ENCODE measurements around the gene HELQ. TPM values are rescaled to one million over a fixed set of nuclear protein-coding genes. Genes with fewer than 3 reads are reported as not detected.
"Not testable (repeated sequence)": the region's sequence is repeated elsewhere in the genome, so short reads cannot be mapped to it uniquely, and the experiment has no call there.

The HELQ gene
- polyA plus RNA-seq, 3 donors, result 5.7 to 9.7 (median 9.3) TPM

DNA sequence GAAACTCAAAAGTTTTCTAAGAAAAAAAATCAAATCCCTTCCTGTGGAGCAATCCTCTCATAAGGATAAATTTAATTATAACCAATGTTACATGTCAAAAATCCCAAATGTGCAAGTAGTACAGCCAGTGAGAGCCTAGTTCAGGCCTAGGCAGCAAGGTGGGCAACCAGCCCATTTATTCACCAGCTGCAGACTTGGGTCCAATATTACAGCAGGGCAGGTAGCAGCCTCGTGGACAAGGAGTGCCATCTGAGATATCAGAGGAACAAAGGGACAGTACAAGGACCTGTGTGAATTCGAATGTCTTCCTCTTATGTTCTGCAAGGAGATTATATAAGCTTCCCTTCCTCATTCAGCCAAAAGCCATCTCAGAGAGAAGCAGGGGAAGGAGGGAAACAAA, 6.6 kb downstream of the HELQ start:
- WGBS, 3 donors, result 46 to 65% (median 60%) methylated on average over 2 of the region's 2 CpGs
- no peak overlapping the region for H3K27ac ChIP-seq (ENCODE audit: low read depth, low read length)

DNA sequence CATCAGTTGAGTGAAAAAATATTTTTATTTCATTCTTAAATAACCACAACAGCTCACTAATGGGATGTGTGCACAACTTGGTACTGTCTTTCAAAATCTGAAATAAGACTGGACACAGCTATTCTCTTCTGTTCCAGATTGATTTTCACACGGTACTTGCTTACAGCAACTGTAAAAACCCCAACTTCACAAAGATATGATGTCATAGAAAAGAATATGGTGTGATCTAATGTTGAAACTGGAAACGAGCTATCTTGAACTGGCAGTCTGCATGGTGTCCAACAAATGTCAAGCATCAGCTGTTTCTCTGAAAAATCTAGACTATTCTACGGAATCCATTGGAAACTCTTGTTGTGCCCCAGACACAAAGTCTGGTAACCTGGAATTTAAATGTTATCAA, 14.7 kb downstream of the HELQ start:
- no peak overlapping the region for H3K27ac ChIP-seq (ENCODE audit: low read depth, low read length)
- WGBS, 3 donors, result 79 to 89% (median 82%) methylated on average over 3 of the region's 3 CpGs

DNA sequence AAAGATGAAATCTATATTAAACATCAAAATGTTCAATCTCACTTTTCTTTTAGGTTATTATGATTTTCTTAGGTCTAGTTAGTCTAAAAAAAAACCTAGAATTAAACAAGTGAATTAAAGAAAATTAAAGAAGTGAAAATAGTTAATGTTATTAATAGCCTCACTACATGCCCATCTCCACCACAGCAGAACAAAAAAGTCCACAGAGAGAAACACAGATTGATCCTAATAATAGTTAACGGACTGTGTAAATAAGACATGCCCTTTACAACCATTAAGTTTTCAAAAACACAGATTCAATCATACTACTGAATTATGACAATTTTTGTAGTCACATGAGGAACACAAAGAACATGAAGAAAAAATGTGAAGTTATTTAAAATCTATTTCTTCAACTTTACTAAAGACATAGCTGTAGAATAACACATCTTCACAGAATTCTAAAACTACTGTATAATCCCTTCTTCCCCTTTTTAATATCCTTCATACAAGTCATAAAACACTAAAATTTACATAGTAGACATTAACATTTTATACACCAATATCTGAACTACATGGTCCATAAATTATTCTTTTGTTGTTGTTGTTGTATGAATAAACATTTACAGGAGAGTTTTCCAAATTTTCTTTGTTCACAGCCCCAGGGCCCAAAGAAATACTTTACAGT, 15.3 kb downstream of the HELQ start:
- H3K27ac ChIP-seq (ENCODE audit: low read depth, low read length), result no peak overlapping the region
- WGBS, 3 donors, result 83 to 96% (median 87%) methylated on average over 1 of the region's 1 CpG

DNA sequence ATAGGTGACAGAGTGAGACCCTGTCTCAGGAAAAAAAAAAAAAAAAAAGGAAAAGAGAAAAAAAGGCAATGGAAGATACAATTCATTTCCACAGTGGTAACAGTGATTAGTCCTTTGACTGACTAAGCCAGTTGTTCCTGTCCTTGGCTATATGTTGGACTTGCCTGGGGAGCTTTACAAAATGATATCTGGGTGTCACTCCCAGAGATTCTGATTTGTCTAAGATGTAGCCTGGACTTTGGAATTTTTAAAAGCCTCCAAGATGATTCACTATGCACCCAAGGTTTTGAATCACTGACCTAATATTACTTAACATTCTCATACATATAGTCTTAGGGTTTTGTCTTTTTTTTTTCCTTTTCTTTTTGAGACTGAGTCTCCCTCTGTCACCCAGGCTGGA, 16.9 kb downstream of the HELQ start:
- no peak overlapping the region for H3K27ac ChIP-seq (ENCODE audit: low read depth, low read length)

DNA sequence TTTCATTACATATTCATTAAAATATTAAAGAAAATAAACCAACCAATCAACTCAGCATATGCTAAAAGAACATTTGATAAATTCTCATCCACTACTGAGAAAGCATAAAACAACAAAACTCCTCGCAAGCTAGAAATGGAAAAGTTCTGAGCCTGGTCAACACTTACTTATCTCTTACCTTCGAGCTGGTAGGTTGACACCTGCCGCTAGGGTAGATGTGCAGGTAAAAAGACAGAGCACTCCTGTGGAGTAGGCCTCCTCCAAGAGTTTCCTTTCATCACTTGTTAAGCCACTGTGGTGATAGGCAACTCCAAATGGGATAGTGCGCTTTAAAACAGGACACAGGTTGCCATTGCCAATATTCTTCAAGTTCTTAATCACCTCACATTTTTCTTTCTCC, 18.9 kb downstream of the HELQ start:
- WGBS, 3 donors, result 82 to 97% (median 97%) methylated on average over 4 of the region's 4 CpGs
- no peak overlapping the region for H3K27ac ChIP-seq (ENCODE audit: low read depth, low read length)

DNA sequence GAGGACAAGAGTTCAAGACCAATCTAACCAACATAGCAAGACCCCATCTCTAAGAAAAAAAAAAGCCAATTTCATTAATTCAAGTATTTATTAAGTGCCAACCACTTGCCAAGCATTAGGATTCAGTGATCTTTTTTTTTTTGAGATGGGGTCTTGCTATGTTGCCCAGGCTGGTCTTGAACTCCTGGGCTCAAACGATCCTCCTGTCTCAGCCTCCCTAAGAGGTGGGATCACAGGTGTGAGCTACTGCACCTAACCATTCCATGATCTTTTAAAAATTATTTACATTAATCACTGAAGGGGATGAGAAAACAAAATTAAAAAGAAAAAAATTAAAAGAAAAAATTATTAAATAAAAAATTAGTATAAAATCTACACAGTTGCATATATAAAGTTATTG, 24.4 kb downstream of the HELQ start:
- 96 to 100% (median 96%) methylated on average over 1 of the region's 1 CpG for WGBS, 3 donors
- H3K27ac ChIP-seq (ENCODE audit: low read depth, low read length), result no peak overlapping the region

DNA sequence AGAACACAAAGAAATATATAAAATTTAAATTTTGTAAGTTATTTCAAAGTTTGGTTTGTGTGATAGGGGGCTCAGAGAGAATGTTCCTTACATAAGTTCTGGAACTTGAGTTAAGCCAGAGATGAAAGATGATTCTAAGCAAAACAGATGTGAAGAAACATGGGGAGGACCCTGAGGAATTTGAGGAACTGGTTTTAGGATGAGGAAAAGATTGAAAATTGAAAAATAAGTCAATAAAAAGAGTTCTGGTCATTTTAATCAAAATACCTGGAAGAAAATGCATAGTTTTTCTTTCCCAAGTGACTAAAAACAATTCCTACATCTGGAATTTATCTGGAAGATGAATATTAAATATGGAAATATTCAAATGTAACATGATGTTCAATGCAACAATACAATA, 37.4 kb downstream of the HELQ start:
- H3K27ac ChIP-seq (ENCODE audit: low read depth, low read length), result no peak overlapping the region

DNA sequence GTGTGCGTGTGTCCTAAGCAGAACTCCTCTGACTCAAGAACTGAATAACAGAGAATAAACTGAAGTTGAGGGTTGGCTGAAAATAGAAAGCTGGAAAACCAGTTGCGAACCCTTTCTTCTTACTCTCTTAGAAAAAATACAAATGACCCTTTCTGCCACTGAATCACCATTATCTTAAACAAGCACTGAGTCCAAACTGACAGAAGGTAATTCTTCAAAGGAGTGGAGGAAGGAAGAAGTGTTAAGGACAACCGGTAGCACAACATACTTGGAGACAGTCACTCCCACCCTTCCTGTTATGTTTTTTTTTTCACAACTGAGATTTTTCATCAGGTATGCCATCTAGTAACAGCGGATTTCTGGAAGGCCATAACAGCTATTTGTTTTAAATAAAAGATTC, 38.1 kb downstream of the HELQ start:
- H3K27ac ChIP-seq (ENCODE audit: low read depth, low read length), result no peak overlapping the region
- 83 to 91% (median 89%) methylated on average over 4 of the region's 4 CpGs for WGBS, 3 donors

DNA sequence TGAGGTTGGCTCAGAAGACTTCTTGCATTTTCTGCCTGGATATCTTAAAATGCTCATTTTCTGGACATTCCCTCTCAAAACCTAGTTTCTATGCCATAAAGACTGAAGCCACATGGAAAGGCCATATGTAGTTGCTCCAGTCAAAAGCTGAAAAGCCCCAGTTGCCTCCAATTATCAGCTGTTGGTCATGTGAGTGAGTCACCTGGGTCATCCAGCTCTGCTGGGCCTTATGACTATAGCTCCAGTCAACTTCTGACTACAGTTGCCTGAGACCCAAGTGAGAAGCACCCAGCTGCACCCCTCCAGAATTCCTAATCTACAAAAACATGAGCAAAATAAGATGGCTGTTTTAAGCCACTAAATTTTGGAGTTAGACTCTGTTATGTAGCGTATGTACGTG, 41.9 kb downstream of the HELQ start:
- WGBS, 3 donors, result 97 to 100% (median 98%) methylated on average over 2 of the region's 2 CpGs
- H3K27ac ChIP-seq (ENCODE audit: low read depth, low read length), result no peak overlapping the region

DNA sequence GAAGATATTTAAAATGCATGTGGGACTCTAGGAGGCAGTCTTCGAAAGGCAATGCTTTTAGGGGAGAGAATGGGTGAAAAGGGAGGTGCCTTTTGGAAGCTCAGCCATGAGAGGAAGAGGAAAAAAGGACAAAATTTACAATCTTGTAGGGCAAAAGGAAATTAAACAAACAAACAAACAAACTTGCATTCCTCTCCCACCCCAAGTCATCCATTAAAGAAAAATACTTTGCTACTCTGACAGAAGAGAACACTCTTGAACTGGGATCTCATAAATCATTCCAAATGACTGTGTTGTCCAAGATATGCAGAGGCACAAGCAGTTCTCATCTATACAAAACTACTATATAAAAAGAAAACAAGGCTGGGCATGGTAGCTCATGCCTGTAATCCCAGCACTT, 46.7 kb downstream of the HELQ start:
- WGBS, 3 donors, result 96 to 100% (median 97%) methylated on average over 1 of the region's 1 CpG

DNA sequence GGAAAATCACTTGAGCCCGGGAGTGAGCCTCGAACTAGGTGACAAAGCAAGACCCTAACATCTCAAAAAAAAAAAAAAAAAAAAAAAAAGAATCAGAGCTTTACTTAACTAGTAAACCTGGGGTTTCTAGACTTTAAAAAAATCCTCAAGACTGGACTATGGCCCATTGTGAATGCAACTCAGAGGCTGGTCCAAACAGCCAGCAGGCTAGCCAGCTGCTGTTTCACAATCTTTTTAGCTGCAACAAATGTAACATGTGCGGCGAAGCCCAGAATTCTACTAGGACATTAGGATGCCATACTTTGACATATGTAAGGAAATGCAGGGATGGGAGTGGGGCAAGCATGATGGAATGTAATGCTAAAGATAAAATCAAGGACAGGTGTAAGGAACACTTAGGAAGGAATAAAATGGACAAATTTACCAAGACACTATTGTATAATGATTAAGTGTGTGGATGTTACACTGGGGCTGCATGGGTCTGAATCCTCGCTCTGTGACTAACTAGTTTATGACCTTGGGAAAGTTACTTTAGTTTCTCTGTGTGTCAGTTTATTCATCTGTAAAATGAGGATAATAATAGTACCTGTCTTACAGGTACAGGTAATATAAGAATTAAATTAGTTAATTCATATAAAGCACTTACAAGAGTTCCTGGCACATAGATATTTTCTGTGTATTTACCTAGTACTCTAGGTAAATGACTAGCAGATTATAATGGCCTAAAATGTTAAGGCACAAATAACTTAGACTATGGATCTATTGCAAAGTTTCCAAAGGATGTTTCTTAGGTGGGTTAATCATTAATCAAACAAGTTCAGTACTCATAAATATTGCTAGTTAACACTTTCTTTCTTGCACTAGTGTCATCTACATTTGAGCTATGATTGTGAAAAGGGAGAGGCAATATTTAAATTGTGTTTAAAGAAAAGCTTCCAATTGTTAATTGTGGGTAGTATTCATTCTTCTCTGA, 49.5 kb downstream of the HELQ start:
- WGBS, 3 donors, result 86 to 91% (median 87%) methylated on average over 5 of the region's 5 CpGs
- no peak overlapping the region for H3K27ac ChIP-seq (ENCODE audit: low read depth, low read length)

More for the DNA sequence above, 46.7 kb downstream of the HELQ start:
- H3K27ac ChIP-seq (ENCODE audit: low read depth, low read length), result no peak overlapping the region

DNA sequence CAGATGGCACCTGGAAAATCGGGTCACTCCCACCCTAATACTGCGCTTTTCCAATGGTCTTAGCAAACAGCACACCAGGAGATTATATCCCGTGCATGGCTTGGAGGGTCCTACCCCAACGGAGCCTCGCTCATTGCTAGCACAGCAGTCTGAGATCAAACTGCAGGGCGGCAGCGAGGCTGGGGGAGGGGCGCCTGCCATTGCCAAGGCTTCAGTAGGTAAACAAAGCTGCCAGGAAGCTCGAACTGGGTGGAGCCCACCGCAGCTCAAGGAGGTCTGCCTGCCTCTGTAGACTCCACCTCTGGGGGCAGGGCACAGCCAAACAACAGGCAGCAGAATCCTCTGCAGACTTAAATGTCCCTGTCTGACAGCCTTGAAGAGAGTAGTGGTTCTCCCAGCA, 57.5 kb downstream of the HELQ start:
- WGBS, 3 donors, result 81 to 94% (median 93%) methylated on average over 10 of the region's 10 CpGs
- not testable (repeated sequence) for H3K27ac ChIP-seq (ENCODE audit: low read depth, low read length)

DNA sequence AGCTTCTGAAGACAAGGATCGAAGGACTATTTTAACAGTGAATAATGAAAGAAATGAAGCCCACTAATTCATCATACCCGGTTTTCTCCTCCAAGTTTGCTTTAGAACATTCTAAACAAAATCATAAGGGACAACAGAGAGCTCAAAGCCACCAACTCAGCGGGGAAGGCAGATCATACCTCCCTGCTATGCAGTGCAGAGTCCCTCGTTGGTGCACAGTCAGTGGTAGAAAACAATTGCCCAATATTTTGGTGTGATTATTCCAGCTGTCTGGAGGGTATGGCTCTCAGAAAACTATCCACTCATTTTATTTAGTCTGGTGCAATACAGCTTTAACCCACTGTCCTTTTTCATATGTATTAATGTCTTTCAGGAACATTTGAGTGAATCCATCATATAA, 61.7 kb downstream of the HELQ start:
- no peak overlapping the region for H3K27ac ChIP-seq (ENCODE audit: low read depth, low read length)
- WGBS, 3 donors, result 72 to 81% (median 74%) methylated on average over 4 of the region's 4 CpGs

DNA sequence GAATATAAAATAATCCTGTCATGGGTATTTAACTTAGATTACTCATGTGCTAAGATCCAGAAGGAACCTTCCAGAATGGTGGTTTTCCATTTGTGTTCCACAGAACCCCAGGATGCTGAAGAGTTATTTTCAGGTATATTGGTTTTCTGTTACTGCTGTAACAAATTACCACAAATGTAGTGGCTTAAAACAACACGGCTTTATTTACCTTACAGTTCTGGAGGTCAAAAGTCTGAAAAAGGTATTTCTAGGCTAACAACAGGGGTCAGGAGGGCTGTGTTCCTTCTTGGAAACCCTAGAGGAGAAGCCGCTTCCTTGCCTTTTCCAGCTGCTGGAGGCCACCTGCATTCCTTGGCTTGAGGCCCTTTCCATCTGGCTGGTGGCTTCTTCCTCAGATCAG, 63.1 kb downstream of the HELQ start:
- H3K27ac ChIP-seq (ENCODE audit: low read depth, low read length), result no peak overlapping the region
- 72 to 90% (median 89%) methylated on average over 2 of the region's 2 CpGs for WGBS, 3 donors

DNA sequence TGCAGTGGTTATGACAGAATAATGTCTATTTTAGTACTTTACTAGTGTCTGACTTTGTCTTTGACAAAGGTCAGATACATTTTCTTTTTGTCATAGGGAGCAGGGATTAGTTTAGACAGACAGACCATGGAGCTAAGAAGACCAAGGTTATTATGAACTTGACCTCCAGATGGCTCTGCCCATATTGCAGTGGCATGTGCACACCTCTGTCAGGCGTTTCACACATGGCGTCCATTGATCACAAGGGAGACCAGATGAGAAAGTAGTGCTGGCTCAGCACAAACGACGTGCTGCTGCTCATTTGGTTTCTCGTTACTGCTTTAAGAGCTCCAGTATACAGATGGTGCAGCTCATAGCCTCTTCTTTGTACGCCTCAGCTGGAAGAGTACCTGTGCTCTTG, 64.7 kb downstream of the HELQ start:
- no peak overlapping the region for H3K27ac ChIP-seq (ENCODE audit: low read depth, low read length)
- 66 to 86% (median 82%) methylated on average over 6 of the region's 6 CpGs for WGBS, 3 donors

DNA sequence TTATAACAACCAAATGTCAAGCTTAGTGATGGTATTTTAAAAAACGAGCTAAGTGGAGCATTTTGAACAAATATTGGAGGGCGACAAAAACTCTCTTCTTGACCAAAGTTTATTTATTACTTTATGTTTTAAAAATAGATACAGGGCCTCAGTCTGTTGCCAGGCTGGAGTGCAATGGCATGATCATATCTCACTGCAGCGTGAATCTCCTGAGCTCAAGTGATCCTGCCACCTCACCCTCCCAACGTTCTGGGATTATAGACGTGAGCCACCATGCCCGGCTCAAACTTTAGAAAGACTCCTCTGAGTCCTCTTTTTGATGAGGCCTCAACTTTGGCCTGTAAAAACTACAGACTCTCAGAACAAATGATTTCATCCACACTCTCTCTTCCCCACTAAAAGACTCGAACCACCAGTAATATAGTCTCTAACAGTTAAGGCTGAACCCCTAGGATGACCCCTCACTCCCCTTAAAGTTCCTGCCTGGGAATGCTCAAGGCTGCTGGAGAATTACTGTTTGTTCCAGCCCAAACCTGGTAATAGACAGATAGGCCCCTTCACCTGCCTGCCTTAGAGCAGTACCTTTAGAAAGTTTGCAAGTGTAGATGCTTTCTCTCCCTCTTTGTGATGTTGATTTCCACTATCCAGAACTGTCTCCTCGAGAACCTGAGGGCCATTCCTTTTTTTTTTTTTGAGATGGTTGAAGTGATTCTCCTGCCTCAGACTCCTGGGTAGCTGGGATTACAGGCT, 65.7 kb downstream of the HELQ start:
- no peak overlapping the region for H3K27ac ChIP-seq (ENCODE audit: low read depth, low read length)
- WGBS, 3 donors, result 78 to 85% (median 83%) methylated on average over 8 of the region's 8 CpGs

DNA sequence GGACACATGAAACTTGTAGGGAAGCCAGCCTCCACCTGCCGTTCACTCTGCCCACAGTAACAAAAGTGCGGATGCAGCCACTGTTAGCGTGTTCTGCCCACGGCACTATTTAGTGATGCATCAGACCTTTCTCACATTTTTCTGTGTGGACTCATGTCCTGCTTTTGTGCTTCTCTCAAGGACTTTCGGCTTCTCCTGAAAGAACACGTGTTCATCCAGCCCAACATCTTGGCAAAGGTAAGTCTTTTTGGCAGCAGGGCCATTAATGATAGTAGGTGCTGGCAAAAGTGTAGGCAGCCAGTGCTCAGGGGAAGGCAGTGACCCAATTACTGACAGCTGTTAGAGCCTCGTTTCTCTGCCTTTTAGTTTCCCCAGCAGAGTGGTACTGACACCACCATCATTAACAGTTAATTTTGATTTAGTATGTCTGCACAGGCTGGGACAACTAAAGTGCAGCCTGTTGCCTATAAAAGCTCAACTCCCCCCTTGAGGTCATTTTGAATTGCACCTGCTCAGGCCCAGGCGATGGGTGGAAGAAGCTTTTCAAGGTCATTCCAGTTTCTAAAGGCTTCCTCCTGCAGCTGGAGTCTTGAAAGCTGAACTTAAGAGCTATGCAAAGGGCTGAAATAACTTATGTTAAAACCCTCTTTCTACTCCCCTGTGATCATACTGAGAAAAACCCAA, 66.4 kb downstream of the HELQ start:
- 74 to 87% (median 83%) methylated on average over 8 of the region's 8 CpGs for WGBS, 3 donors
- no peak overlapping the region for H3K27ac ChIP-seq (ENCODE audit: low read depth, low read length)

DNA sequence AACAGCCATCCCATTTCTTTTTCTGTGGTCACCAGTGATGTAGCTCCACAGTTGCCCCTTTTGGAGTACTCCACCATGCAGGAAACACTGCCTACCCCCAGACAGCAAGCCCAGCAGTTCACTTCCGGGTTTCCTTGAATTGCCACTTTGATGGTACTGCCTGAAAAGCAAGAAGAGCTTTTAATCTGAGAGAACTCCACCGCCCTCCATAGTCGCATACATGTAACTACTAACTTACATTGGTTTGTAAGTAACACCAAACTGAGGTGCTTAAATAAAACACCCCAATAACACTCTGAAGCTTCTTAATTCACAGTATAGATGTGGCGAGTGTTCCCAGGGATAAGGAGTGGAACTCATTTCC, 67.3 kb downstream of the HELQ start:
- no peak overlapping the region for H3K27ac ChIP-seq (ENCODE audit: low read depth, low read length)
- 74 to 87% (median 82%) methylated on average over 4 of the region's 4 CpGs for WGBS, 3 donors
